GM12878 (cell line): ENCODE results near the gene FRG2B. TPM values are rescaled to one million over a fixed set of nuclear protein-coding genes. Genes with fewer than 3 reads are reported as not detected.
"Not testable (repeated sequence)": the region's sequence is repeated elsewhere in the genome, so short reads cannot be mapped to it uniquely, and the experiment has no call there.

ENCODE experiments used
- ATAC-seq: fragments of 200-7000 bp; cut with Tn5 transposase; 3 replicates; pipeline ENCODE4 v1.9.1; 2020; ENCODE audit warnings: mild to moderate bottlenecking, moderate library complexity
- BruUV-seq: library from RNA; stranded (reverse); fragments of 400-500 nt; replicated peaks from 2 replicates; lab custom pipeline; 2021; lab: Mats Ljungman, UMichigan
- CTCF ChIA-PET: fragments of 300-600 bp; sonication (Branson Sonifier 250); formaldehyde crosslinking; extraction: SDS; loops from one replicate; lab custom pipeline; 2021; ENCODE audit warnings: inconsistent platforms; lab: Yijun Ruan, JAX
- POLR2A ChIA-PET: fragments of 350-600 bp; formaldehyde crosslinking; extraction: SDS; loops from one replicate; lab custom pipeline; 2021; ENCODE audit warnings: inconsistent platforms; lab: Charles Lee
- RAD21 ChIA-PET: fragments of 300-600 bp; sonication (Branson Sonifier 250); formaldehyde crosslinking; loops from one replicate; lab custom pipeline; 2023; ENCODE audit warnings: antibody characterized with exemption; ENCODE audit not compliant: unreplicated experiment; lab: Charles Lee
- SMC1A ChIA-PET: fragments of 300-600 bp; sonication (Branson Sonifier 250); formaldehyde crosslinking; loops from one replicate; lab custom pipeline; 2023; ENCODE audit not compliant: unreplicated experiment, uncharacterized antibody; lab: Charles Lee
- DNase-seq: peaks from one replicate; pipeline ENCODE4 v3.0.0-alpha.2; 2011; ENCODE audit warnings: low read depth, low spot score
- FAIRE-seq: peaks from 3 replicates; lab custom pipeline; 2011; peaks lifted over from hg19 to GRCh38; lab: Jason Lieb, UNC
- H2AFZ ChIP-seq: 2 replicates; pipeline ENCODE4 v1.6.0; 2011; ENCODE audit warnings: low read depth, low read length, control low read depth; ENCODE audit not compliant: control insufficient read depth
- H3K27ac ChIP-seq: 2 replicates; pipeline ENCODE4 v1.5.1; 2011; ENCODE audit warnings: control low read depth; ENCODE audit not compliant: control insufficient read depth, insufficient read depth
- H3K27me3 ChIP-seq, 2 experiments: replicated peaks in 1 of 2; 2 replicates each; pipeline versions ENCODE4 v1.6.0 to v1.6.1; 2011; ENCODE audit warnings: low read length in 1 of 2; ENCODE audit not compliant: control insufficient read depth in 2 of 2, insufficient read depth in 2 of 2
- H3K36me3 ChIP-seq, 2 experiments: 2 replicates each; pipeline ENCODE4 v1.5.1; 2011; ENCODE audit warnings: low read length in 1 of 2; ENCODE audit not compliant: control insufficient read depth in 2 of 2, insufficient read depth in 2 of 2
- H3K4me1 ChIP-seq: 2 replicates; pipeline ENCODE4 v1.6.1; 2011; ENCODE audit warnings: mild to moderate bottlenecking, low read length, moderate library complexity, mixed read lengths; ENCODE audit not compliant: control insufficient read depth, insufficient read depth
- H3K4me2 ChIP-seq: 2 replicates; pipeline ENCODE4 v1.6.0; 2011; ENCODE audit warnings: control low read depth; ENCODE audit not compliant: control insufficient read depth, insufficient read depth
- H3K4me3 ChIP-seq: fragments of 200-600 bp; sonication (generic); 2 replicates; pipeline ENCODE4 v1.5.1; 2016
- H3K79me2 ChIP-seq: 2 replicates; pipeline ENCODE4 v1.6.0; 2011; ENCODE audit warnings: low read length; ENCODE audit not compliant: control insufficient read depth, insufficient read depth
- H3K9ac ChIP-seq: 2 replicates; pipeline ENCODE4 v1.8.0; 2011; ENCODE audit warnings: low read length, control low read depth, mixed read lengths; ENCODE audit not compliant: control insufficient read depth, insufficient read depth
- H3K9me3 ChIP-seq: replicated peaks from 3 replicates; pipeline ENCODE4 v1.5.1; 2011; ENCODE audit warnings: mild to moderate bottlenecking, low read length; ENCODE audit not compliant: control insufficient read depth, insufficient read depth
- H4K20me1 ChIP-seq: 2 replicates; pipeline ENCODE4 v1.6.0; 2011; ENCODE audit not compliant: control insufficient read depth, insufficient read depth
- CBFB ChIP-seq: IDR thresholded peaks from 2 replicates; pipeline ENCODE4 v1.6.1; 2016; ENCODE audit warnings: antibody characterized with exemption, low read depth
- CHD2 ChIP-seq: IDR thresholded peaks from 2 replicates; pipeline ENCODE4 v1.6.1; 2011; ENCODE audit warnings: low read depth, low read length, improper control_type of control experiment, borderline replicate concordance
- CTCF ChIP-seq, 3 experiments: IDR thresholded peaks in 2 of 3; conservative IDR thresholded peaks in 1 of 3; 2 replicates each; pipeline ENCODE4 v1.5.1; 2011; ENCODE audit warnings: low read depth in 3 of 3, low read length in 3 of 3, mild to moderate bottlenecking in 3 of 3, control low read depth in 2 of 3, moderate library complexity in 2 of 3, inconsistent platforms in 1 of 3, mixed read lengths in 1 of 3; ENCODE audit not compliant: control insufficient read depth in 2 of 3, insufficient read depth in 1 of 3; ENCODE audit errors: extremely low read depth in 1 of 3
- FOXK2 ChIP-seq: fragments of 450-650 bp; IDR thresholded peaks from 2 replicates; pipeline ENCODE4 v1.6.1; 2017; ENCODE audit warnings: mild to moderate bottlenecking, moderate library complexity
- MTA3 ChIP-seq: IDR thresholded peaks from 2 replicates; pipeline ENCODE4 v1.6.1; 2012; ENCODE audit warnings: low read length, inconsistent platforms, borderline replicate concordance
- MYB ChIP-seq: fragments of 150-350 bp; IDR thresholded peaks from 2 replicates; pipeline ENCODE4 v1.6.1; 2014; ENCODE audit warnings: mild to moderate bottlenecking, low read depth, low read length, borderline replicate concordance
- MYC ChIP-seq: IDR thresholded peaks from 2 replicates; pipeline ENCODE4 v1.6.1; 2011; ENCODE audit warnings: mild to moderate bottlenecking, low read length, moderate library complexity, inconsistent platforms; ENCODE audit not compliant: insufficient read depth, insufficient replicate concordance, insufficient read length, severe bottlenecking
- NR2F1 ChIP-seq: fragments of 450-650 bp; conservative IDR thresholded peaks from 2 replicates; pipeline ENCODE4 v1.6.1; 2017; ENCODE audit warnings: mild to moderate bottlenecking
- SUZ12 ChIP-seq: fragments of 200-600 bp; sonication (generic); IDR thresholded peaks from one replicate; pipeline ENCODE4 v1.6.1; 2018; ENCODE audit warnings: antibody characterized with exemption, mild to moderate bottlenecking; ENCODE audit not compliant: unreplicated experiment
- ZBTB4 ChIP-seq: fragments of 450-650 bp; formaldehyde crosslinking; IDR thresholded peaks from 2 replicates; pipeline ENCODE4 v1.4.0; 2022; ENCODE audit warnings: mild to moderate bottlenecking, moderate library complexity
- WGBS: methylation state at CpG from one replicate; pipeline ENCODE4 v1.1.6; 2016; ENCODE audit warnings: low lambda C conversion rate; ENCODE audit not compliant: insufficient replicate concordance, insufficient coverage; ENCODE audit errors: missing lambda C conversion rate; 5-methylcytosine and 5-hydroxymethylcytosine counted together
- in situ Hi-C: fragments of 300-500 bp; cut with MboI; formaldehyde crosslinking; loops from 9 replicates; pipeline ENCODE4 v1.14.3; 2018; ENCODE audit warnings: mixed read lengths
- intact Hi-C: fragments of 100-400 bp; cut with micrococcal nuclease; formaldehyde crosslinking; loops from one replicate; pipeline ENCODE4 v1.14.2; 2022; ENCODE audit not compliant: unreplicated experiment
- polyA plus RNA-seq, 11 experiments: library from polyadenylated mRNA; depleted of rRNA in 4 of 11; unstranded in 6 of 11; stranded (reverse) in 5 of 11; fragments of >200 nt; fragmentation: Nextera tagmentation in 4 of 11; fragmentation: Illumina TruSeq in 1 of 11; extraction: Ambion mirVana in 4 of 11; extraction: Trizol in 1 of 11; gene quantifications; 1 replicate in 1 of 11; 2 replicates in 10 of 11; pipeline versions ENCODE4 v1.2.1 to v1.2.3, GENCODE V29; 2011 to 2016; ENCODE audit warnings: inconsistent platforms in 2 of 11, missing spikeins in 2 of 11, low read depth in 1 of 11
- total RNA-seq, 4 experiments: library from RNA; depleted of rRNA in 3 of 4; stranded (reverse); fragments of >200 nt in 3 of 4; fragmentation: Illumina TruSeq in 1 of 4; extraction: Trizol in 1 of 4; gene quantifications; 2 replicates each; pipeline versions ENCODE4 v1.2.1 to v1.2.3, GENCODE V29; 2013 to 2021

Gene FRG2B
- total and polyA plus RNA-seq, 10 of the 15 experiments (the other 5 are each of a cell fraction or from before 2014, with no cell fraction given) = not detected

- TF ChIP-seq CTCF (IDR thresholded peaks at IDR 0.05 in 2 of 3, conservative IDR thresholded peaks at IDR 0.05 in 1 of 3; ENCODE audit: control insufficient read depth in 2 of 3, extremely low read depth in 1 of 3, insufficient read depth in 1 of 3, low read depth in 3 of 3, low read length in 3 of 3) = peak; percentile 37 to 56 (median 49); a peak in 5 of 6 replicates
- no peak for TF ChIP-seq ZBTB4 (CRISPR knock-in tag)
- TF ChIP-seq CBFB = no peak
- TF ChIP-seq MYB = no peak
- TF ChIP-seq MTA3 = no peak
- no peak for TF ChIP-seq NR2F1
- no peak for TF ChIP-seq CHD2
- TF ChIP-seq SUZ12 = no peak
- no peak for TF ChIP-seq MYC
- no peak for TF ChIP-seq FOXK2
Observed at GRCh38 chr10:133608855-133609254, 17.7 kb downstream of the FRG2B start (continued).

- SMC1A ChIA-PET, H3K79me2 ChIP-seq, CTCF ChIA-PET, H4K20me1 ChIP-seq, H3K4me2 ChIP-seq, POLR2A ChIA-PET, in situ Hi-C loops, H3K4me3 ChIP-seq, H3K9me3 ChIP-seq, H3K36me3 ChIP-seq, H3K9ac ChIP-seq, H3K27ac ChIP-seq, H2AFZ ChIP-seq, H3K27me3 ChIP-seq, RAD21 ChIA-PET, FAIRE-seq, DNase-seq, ATAC-seq, intact Hi-C loops, H3K4me1 ChIP-seq, BruUV-seq: not testable (repeated sequence)
- 0% methylated on average over 2 of the region's 2 CpGs for WGBS
Observed at GRCh38 chr10:133603434-133603833, 23.2 kb downstream of the FRG2B start.
